Aorta (tissue), 5 donors: Measurements from ENCODE around the gene SUPT5H. TPM values are rescaled to one million over a fixed set of nuclear protein-coding genes. Genes with fewer than 3 reads are reported as not detected.

ENCODE experiments used
- ATAC-seq: fragments of 200-7000 bp; cut with Tn5 transposase; one replicate; pipeline ENCODE4 v1.9.1; 2022; ENCODE audit warnings: moderate library complexity; ENCODE audit not compliant: low FRiP score
- DNase-seq, 2 donors: peaks; one replicate each; pipeline ENCODE4 v3.0.0-alpha.2; 2020
- H3K27ac ChIP-seq, 2 donors: one replicate each; pipeline ENCODE4 v1.5.1; 2013; ENCODE audit warnings: low read length in 2 of 2, mild to moderate bottlenecking in 2 of 2, moderate library complexity in 2 of 2, control low read depth in 1 of 2, inconsistent platforms in 1 of 2, low read depth in 1 of 2
- H3K27me3 ChIP-seq, 2 donors: one replicate each; pipeline ENCODE4 v1.6.1; 2013; ENCODE audit warnings: control low read depth in 1 of 2, low read length in 1 of 2, mild to moderate bottlenecking in 1 of 2, moderate library complexity in 1 of 2; ENCODE audit not compliant: insufficient read depth in 2 of 2, control insufficient read depth in 1 of 2
- H3K36me3 ChIP-seq, 2 donors: one replicate each; pipeline ENCODE4 v1.6.1; 2013; ENCODE audit warnings: control low read depth in 1 of 2, low read length in 1 of 2, mild to moderate bottlenecking in 1 of 2; ENCODE audit not compliant: insufficient read depth in 2 of 2, control insufficient read depth in 1 of 2
- H3K4me1 ChIP-seq, 2 donors: one replicate each; pipeline ENCODE4 v1.6.1; 2013; ENCODE audit warnings: low read length in 2 of 2, control low read depth in 1 of 2, mild to moderate bottlenecking in 1 of 2, moderate library complexity in 1 of 2; ENCODE audit not compliant: insufficient read depth in 2 of 2, control insufficient read depth in 1 of 2
- H3K4me3 ChIP-seq, 2 donors: one replicate each; pipeline ENCODE4 v1.5.1; 2013; ENCODE audit warnings: low read length in 2 of 2, control low read depth in 1 of 2, mild to moderate bottlenecking in 1 of 2
- H3K9me3 ChIP-seq: one replicate; pipeline ENCODE4 v1.6.1; 2013; ENCODE audit warnings: mild to moderate bottlenecking, low read length; ENCODE audit not compliant: control insufficient read depth
- WGBS, 2 donors: extraction: QIAGEN DNeasy Blood & Tissue Kit; methylation state at CpG; one replicate each; pipeline ENCODE4 v1.1.7; 2013; 5-methylcytosine and 5-hydroxymethylcytosine counted together
- intact Hi-C, 2 donors: fragments of 100-400 bp; cut with DNase I; formaldehyde crosslinking; loops; one replicate each; pipeline versions ENCODE4 v1.14.2 to v1.15.0; 2022
- polyA plus RNA-seq, 2 donors: library from polyadenylated mRNA; stranded (reverse); fragments of 200-250 nt; gene quantifications; one replicate each; pipeline ENCODE4 v1.2.3, GENCODE V29; 2013
- total RNA-seq, 2 donors: library from RNA; stranded (reverse); fragmentation: NEBNext Ultra II Directional; extraction: Animal tissue kit (Norgen Biotek cat#: 25700); gene quantifications; one replicate each; pipeline ENCODE4 v1.2.1, GENCODE V29; 2021
- donor health status: healthy with polysubstance abuse.
- donor health status: Bipolar disorder and iron deficiency.
- donor health status: DM: no; HTN: no; CAD: no.
- donor health status: DM: no; HTN: no; CAD: no.
- donor health status: DM: yes; HTN: yes; CAD: no.

Gene SUPT5H
- total and polyA plus RNA-seq, 4 donors, result 56.1 to 170 (median 96.5) TPM

DNA sequence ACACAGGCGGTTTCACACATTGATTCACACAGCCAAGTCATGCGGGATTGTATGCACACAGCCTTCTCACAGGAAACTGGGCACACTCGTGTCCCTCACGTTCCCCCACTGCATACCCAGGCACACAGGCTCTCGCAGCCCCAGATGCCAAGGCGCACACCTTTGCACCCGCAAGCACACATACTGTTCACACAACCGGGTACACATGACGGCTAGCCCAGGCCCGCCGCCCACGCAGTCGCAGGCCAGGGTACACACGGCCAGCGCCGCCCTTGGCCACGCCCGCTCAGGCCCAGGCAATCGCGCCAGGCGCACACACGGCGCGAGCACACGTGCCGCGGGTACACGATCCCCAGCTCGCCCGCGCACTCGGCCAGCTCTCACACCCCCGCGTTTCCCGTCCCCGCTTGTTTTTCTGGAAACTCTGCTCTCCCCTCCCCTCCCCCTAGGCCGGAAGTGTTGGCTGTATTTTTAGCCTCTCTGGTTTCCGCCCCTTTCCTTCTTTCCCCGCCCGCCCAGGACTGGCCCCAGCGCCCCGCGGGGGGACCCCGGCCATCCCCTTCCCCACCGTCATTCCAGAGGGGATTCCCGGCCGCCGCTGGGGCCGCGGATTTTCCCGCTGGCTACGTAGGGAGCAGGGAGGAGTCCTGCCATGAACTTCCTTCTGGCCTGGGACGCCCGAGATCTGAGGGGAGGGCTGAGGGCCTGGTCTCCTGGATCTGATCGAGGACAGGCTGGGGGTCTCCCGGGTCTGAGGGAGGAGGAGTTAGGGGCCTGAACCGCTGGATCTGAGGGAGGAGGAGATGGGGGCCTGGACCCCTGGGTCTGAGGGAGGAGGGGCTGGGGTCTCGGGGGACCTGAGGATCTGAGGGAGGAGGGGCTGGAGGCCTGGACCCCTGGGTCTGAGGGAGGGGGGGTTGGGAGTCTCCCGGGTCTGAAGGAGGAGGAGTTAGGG is 42.8 kb upstream of the SUPT5H start:
- DNase-seq (peak; percentile 97 to 98), ATAC-seq (peak; percentile 71)
- Histone ChIP-seq H3K36me3 (no peaks in the 10 kb centered on the region), H3K4me1 (no peaks in the 10 kb centered on the region), H3K9me3 (no peaks in the 10 kb centered on the region), H3K27me3 (peaks cover 0 to 2% of the 10 kb centered on the region in 2 donors), H3K4me3 (peak overlapping the region; percentile 32 to 55), H3K27ac (peak overlapping the region; percentile 97)
- 1 to 2% methylated on average over 42 to 59 of the region's 59 CpGs for WGBS, 2 donors
- intact Hi-C loops, result loop anchor here (10.0 kb wide), 1 partner anchor 1148 kb away; the partner anchor contains the start of gene PPP1R14A (in 2 of the 2)

DNA sequence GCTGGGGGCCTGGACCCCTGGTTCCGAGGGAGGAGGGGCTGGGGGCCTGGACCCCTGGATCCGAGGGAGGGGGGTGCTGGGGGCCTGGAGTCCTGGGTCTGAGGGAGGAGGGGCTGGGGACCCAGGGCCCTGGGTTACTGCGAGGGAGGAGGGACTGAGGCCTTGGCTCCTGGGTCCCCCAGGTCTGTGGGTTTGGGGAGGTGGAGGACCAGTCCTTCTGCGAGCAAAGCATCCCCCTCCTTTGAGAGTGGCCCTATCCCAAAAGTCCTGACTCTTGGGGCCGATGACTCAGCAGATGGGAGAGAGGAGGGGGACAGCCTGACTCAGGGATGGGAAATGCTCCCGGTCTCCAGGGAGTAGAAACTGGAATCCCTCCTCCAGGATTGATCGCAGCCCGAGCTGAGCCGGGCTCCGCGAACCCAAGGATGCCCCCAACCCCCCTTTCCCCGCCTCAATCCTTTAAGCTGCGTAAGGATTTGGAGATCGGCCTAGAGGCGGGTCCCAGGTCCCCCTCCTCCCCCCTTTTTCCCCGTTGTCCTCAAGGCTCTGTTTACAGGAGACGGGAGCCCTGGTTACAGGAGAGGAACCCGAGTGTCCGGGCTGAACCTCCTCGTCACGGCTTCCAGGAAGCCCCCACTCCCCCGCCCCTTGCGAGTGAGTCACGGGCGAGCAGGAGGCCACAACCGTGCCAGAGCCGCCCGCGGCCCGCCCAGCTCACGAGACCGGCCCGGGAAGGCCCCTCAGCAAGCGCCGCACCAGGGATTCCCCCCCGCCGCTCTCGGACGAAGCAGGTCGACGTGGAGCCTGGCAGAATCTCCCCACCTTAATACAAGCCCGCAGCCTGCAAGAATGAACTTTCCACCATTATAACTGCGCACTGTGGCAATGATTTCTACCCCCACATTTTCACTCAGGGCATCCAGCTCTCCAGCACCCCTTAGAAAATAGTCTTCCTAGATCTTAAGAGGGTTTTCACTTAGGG is 41.8 kb upstream of the SUPT5H start:
- ATAC-seq (peak; percentile 84), DNase-seq (peak; percentile 99 to 100)
- Histone ChIP-seq H3K4me3 (peak overlapping the region; percentile 32 to 55), H3K36me3 (peaks cover 0 to 2% of the 10 kb centered on the region in 2 donors), H3K27ac (peak overlapping the region; percentile 97), H3K4me1 (no peaks in the 10 kb centered on the region), H3K27me3 (peaks cover 0 to 2% of the 10 kb centered on the region in 2 donors), H3K9me3 (no peaks in the 10 kb centered on the region)
- intact Hi-C loops, result loop anchor here (10.0 kb wide), 1 partner anchor 1149 kb away; the partner anchor contains the start of gene PPP1R14A (in 2 of the 2)
- WGBS, 2 donors, result 1% methylated on average over 40 to 43 of the region's 43 CpGs

DNA sequence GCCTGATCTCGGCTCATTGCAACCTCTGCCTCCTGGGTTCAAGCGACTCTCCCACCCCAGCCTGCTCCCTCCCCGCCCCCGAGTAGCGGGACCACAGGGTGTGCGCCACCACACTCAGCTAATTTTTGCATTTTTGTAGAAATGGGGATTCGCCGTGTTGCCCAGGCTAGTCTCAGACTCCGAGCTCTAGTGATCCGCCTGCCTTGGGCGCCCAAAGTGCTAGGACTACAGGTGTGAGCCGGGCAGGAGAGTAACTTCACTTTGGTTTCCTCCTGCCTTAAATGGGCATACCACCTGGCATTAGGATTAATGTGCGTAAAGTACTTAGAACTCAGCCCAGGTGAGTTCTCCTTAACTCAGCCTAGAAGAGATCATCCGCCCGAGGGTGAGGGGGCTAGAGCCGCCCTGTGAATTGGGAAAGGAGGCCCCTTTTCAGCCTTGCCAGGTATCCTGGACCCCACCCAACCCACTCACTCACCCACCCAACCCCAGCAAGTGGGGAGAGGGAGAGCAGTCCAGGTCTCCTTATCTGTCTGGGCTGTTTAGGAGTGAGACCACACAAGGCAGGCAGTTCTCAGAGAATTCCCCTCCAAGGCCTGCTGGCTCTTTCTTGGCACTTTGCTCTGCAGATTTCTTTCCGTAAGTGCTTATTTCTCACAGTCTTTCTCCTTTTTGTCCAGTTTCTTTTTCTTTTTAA is 40.0 kb upstream of the SUPT5H start:
- no peak overlapping the region for H3K4me3 ChIP-seq
- ATAC-seq, result no peak
- no peaks in the 10 kb centered on the region for H3K4me1 ChIP-seq
- H3K27me3 ChIP-seq, result peaks cover 0 to 2% of the 10 kb centered on the region in 2 donors
- H3K27ac ChIP-seq, result peak overlapping the region; percentile 36 to 88
- WGBS, 2 donors, result 88 to 89% methylated on average over 17 of the region's 17 CpGs
- intact Hi-C loops, result loop anchor here (10.0 kb wide), 1 partner anchor 1151 kb away; the partner anchor contains the start of gene PPP1R14A (in 2 of the 2)
- no peak for DNase-seq
- H3K36me3 ChIP-seq, result peaks cover 0 to 2% of the 10 kb centered on the region in 2 donors
- no peaks in the 10 kb centered on the region for H3K9me3 ChIP-seq

DNA sequence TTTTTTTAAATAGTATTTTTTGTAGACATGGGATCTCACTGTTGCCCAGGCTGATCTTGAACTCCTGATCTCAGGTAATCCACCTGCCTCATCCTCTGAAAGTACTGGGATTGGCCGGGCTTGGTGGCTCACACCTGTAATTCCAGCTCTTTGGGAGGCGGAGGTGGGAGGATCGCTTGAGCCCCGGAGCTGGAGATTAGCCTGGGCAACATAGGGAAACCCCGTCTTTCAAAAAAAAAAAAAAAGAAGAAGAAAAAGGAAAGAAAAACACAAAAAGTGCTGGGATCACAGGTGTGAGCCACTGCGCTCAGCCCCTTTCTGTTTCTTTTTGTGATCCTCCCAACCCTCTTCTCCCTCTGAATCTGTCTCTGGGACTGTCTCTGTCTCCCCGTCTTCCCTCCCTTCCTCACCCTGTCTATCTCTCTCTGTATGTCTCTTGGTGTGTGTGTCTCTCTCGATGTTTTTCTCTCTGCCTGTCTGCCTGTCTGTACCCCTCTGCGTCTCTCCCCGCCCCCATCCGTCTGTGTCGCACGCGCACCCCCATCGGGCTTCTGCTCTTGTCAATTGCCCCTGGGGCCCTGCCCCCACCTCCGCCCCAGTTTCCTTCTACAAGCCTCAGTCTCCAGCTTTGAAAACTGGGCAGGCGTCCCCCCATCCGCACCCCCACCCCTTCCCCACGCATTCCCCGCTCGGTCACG is 39.3 kb upstream of the SUPT5H start:
- H3K27ac ChIP-seq, result peak overlapping the region; percentile 36 to 88
- H3K27me3 ChIP-seq, result peaks cover 0 to 2% of the 10 kb centered on the region in 2 donors
- no peak for DNase-seq
- no peak for ATAC-seq
- intact Hi-C loops, result loop anchor here (10.0 kb wide), 1 partner anchor 1151 kb away; the partner anchor contains the start of gene PPP1R14A (in 2 of the 2)
- peak overlapping the region; percentile 20 to 32 for H3K4me3 ChIP-seq
- H3K36me3 ChIP-seq, result peaks cover 0 to 2% of the 10 kb centered on the region in 2 donors
- 14 to 16% methylated on average over 22 of the region's 22 CpGs for WGBS, 2 donors
- H3K4me1 ChIP-seq, result no peaks in the 10 kb centered on the region
- no peaks in the 10 kb centered on the region for H3K9me3 ChIP-seq

DNA sequence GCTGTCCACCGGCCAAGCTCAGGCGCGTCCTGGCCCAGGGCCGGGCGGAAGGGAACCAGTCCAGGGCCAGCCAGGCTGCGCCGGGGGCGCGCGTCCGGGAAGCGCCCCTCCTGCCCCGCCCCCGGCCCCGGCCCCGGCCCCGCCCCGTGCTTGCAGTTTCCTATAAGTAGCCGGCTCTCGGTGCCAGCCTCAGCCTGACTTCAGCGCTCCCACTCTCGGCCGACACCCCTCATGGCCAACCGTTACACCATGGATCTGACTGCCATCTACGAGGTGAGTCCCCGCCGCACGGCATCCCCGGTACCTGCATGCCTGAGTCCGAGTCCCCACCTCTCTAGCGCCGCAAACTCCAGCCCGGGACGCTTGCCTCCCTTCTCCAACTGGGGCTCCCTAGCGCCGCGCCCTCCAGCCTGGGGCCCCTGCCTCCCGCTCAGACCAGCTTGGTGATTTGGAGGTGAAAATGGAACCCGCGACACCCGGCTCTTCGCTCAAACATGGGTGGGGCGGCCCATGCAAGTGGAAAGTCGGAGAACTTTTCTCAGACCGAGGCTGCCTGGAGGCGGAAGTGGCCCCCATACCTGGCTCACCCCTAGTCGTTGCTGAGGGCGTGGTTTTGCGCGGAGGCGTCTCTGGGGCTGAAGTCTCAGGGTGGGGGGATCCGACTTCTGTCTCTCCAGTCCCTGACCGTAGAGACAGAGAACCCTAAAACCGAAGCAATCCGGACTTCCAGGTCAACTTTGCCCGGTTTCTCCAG is 38.5 kb upstream of the SUPT5H start, which contains the start of gene ZFP36:
Gene ZFP36 (plus strand): TSS at position 192 of the 754 bp plus-strand sequence. CDS start 58 bp downstream, at position 250.
- H3K27ac ChIP-seq, result peak within 1 kb of the TSS; percentile 74 to 97
- H3K9me3 ChIP-seq, result no peaks in the 10 kb centered on the region
- peaks cover 0 to 2% of the 10 kb centered on the region in 2 donors for H3K36me3 ChIP-seq
- DNase-seq (peak; percentile 93 to 98), ATAC-seq (peak; percentile 55)
- peak within 1 kb of the TSS; percentile 79 to 89 for H3K4me3 ChIP-seq
- intact Hi-C loops, result loop anchor here (10.0 kb wide), 1 partner anchor 1152 kb away; the partner anchor contains the start of gene PPP1R14A (in 2 of the 2)
- WGBS, 2 donors, result 0% methylated on average over 52 to 56 of the region's 56 CpGs
- H3K27me3 ChIP-seq, result peaks cover 0 to 2% of the 10 kb centered on the region in 2 donors
- no peaks in the 10 kb centered on the region for H3K4me1 ChIP-seq

DNA sequence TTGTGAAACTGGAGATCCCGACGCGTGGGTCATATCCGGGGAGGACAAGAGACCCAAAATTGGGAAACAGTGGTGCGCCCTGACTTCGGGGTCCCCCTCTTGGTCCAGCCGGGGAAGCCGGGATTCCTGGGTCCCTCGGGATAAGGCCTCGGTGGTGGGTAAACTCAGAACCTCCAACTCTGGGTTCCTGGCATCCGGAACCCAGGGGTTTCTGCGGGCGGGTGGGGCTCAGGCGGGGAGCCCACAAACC is 38.0 kb upstream of the SUPT5H start:
- WGBS, 2 donors, result 0 to 1% methylated on average over 14 of the region's 14 CpGs
- ATAC-seq (no peak), DNase-seq (no peak)
- H3K9me3 ChIP-seq, result no peaks in the 10 kb centered on the region
- H3K4me1 ChIP-seq, result no peaks in the 10 kb centered on the region
- H3K27me3 ChIP-seq, result peaks cover 0 to 2% of the 10 kb centered on the region in 2 donors
- intact Hi-C loops, result loop anchor here (10.0 kb wide), 1 partner anchor 1153 kb away; the partner anchor contains the start of gene PPP1R14A (in 2 of the 2)
- H3K4me3 ChIP-seq, result peak overlapping the region; percentile 79 to 89
- H3K27ac ChIP-seq, result peak overlapping the region; percentile 74 to 97
- H3K36me3 ChIP-seq, result peaks cover 0 to 2% of the 10 kb centered on the region in 2 donors
